GM21529 (cell line): Measurements from ENCODE around the gene SHROOM3.

Source experiments
- ATAC-seq: cut with Tn5 transposase; IDR thresholded peaks from one replicate; pipeline ENCODE4 v1.9.1; 2021; ENCODE audit not compliant: unreplicated experiment

The SHROOM3 gene

GRCh38 chr4:76764251-76764650 lies 329.2 kb downstream of the SHROOM3 start:
- ATAC-seq = no peak

- peak; percentile 87 for ATAC-seq
Observed at GRCh38 chr4:76765473-76766183, 330.6 kb downstream of the SHROOM3 start.

GRCh38 chr4:76767983-76768382 lies 333.0 kb downstream of the SHROOM3 start:
- ATAC-seq = no peak

- peak; percentile 74 for ATAC-seq
Observed at GRCh38 chr4:76772498-76773106, 337.6 kb downstream of the SHROOM3 start.

- ATAC-seq = no peak
Observed at GRCh38 chr4:76773766-76774165, 338.7 kb downstream of the SHROOM3 start.

- ATAC-seq = no peak
Observed at GRCh38 chr4:76779740-76780459, 344.9 kb downstream of the SHROOM3 start.

GRCh38 chr4:76780781-76781697 lies 346.0 kb downstream of the SHROOM3 start:
- ATAC-seq = no peak

- no peak for ATAC-seq
Observed at GRCh38 chr4:76781698-76782595, 346.9 kb downstream of the SHROOM3 start.

GRCh38 chr4:76782837-76783236 lies 347.8 kb downstream of the SHROOM3 start:
- ATAC-seq = no peak

GRCh38 chr4:76783836-76784235 lies 348.8 kb downstream of the SHROOM3 start:
- ATAC-seq = no peak

GRCh38 chr4:76784237-76784636 lies 349.2 kb downstream of the SHROOM3 start:
- no peak for ATAC-seq

GRCh38 chr4:76787898-76788297 lies 352.9 kb downstream of the SHROOM3 start:
- ATAC-seq = no peak

GRCh38 chr4:76790377-76790776 lies 355.3 kb downstream of the SHROOM3 start:
- no peak for ATAC-seq

GRCh38 chr4:76791479-76791878 lies 356.4 kb downstream of the SHROOM3 start:
- no peak for ATAC-seq

GRCh38 chr4:76792418-76792817 lies 357.4 kb downstream of the SHROOM3 start:
- ATAC-seq = no peak

- ATAC-seq = no peak
Observed at GRCh38 chr4:76795243-76795642, 360.2 kb downstream of the SHROOM3 start.

GRCh38 chr4:76799140-76799539 lies 364.1 kb downstream of the SHROOM3 start:
- no peak for ATAC-seq

GRCh38 chr4:76799718-76800117 lies 364.7 kb downstream of the SHROOM3 start:
- ATAC-seq = no peak

GRCh38 chr4:76800902-76801301 lies 365.9 kb downstream of the SHROOM3 start:
- ATAC-seq = no peak

GRCh38 chr4:76801621-76802235 lies 366.7 kb downstream of the SHROOM3 start:
- no peak for ATAC-seq
